HCT116 (cell line): ENCODE data around the gene MED14.

Experiments used
- ATF3 ChIP-seq: IDR thresholded peaks from 2 replicates; pipeline ENCODE4 v1.6.1; 2012
- CTCF ChIP-seq, 3 experiments: fragments of 200-600 bp in 1 of 3; sonication (generic) in 1 of 3; IDR thresholded peaks in 2 of 3; conservative IDR thresholded peaks in 1 of 3; 2 replicates each; pipeline ENCODE4 v1.5.1; 2012 to 2017; ENCODE audit warnings: low read depth in 2 of 3, low read length in 2 of 3, antibody characterized with exemption in 1 of 3, borderline replicate concordance in 1 of 3, control low read depth in 1 of 3, mild to moderate bottlenecking in 1 of 3, mixed read lengths in 1 of 3, mixed run types in 1 of 3, moderate library complexity in 1 of 3; ENCODE audit not compliant: insufficient read depth in 1 of 3
- EGR1 ChIP-seq: IDR thresholded peaks from 2 replicates; pipeline ENCODE4 v1.6.1; 2012; ENCODE audit warnings: low read depth
- EZH2 ChIP-seq: fragments of 200-600 bp; sonication (generic); IDR thresholded peaks from 2 replicates; pipeline ENCODE4 v1.6.1; 2017; ENCODE audit warnings: antibody characterized with exemption, mixed run types
- POLR2A ChIP-seq: IDR thresholded peaks from 2 replicates; pipeline ENCODE4 v1.7.0; 2011; ENCODE audit warnings: borderline replicate concordance; ENCODE audit not compliant: insufficient read depth, insufficient read length; ENCODE audit errors: extremely low read depth
- POLR2AphosphoS5 ChIP-seq: IDR thresholded peaks from 2 replicates; pipeline ENCODE4 v1.6.1; 2011; ENCODE audit warnings: mild to moderate bottlenecking, low read depth, low read length, moderate library complexity
- REST ChIP-seq: IDR thresholded peaks from 2 replicates; pipeline ENCODE4 v1.6.1; 2012; ENCODE audit warnings: low read depth
- SIN3A ChIP-seq: IDR thresholded peaks from 2 replicates; pipeline ENCODE4 v1.6.1; 2012; ENCODE audit warnings: low read depth
- SRF ChIP-seq: IDR thresholded peaks from 2 replicates; pipeline ENCODE4 v1.6.1; 2012; ENCODE audit warnings: low read depth
- YY1 ChIP-seq: IDR thresholded peaks from 2 replicates; pipeline ENCODE4 v1.6.1; 2011; ENCODE audit warnings: low read length, low read depth, moderate library complexity, mild to moderate bottlenecking; ENCODE audit not compliant: insufficient replicate concordance; ENCODE audit errors: extremely low read depth
- ZBTB33 ChIP-seq: IDR thresholded peaks from 2 replicates; pipeline ENCODE4 v1.6.1; 2011; ENCODE audit warnings: mild to moderate bottlenecking, low read length, moderate library complexity; ENCODE audit not compliant: insufficient replicate concordance; ENCODE audit errors: extremely low read depth
- ZNF274 ChIP-seq: fragments of 200-500 bp; sonication (Bioruptor generic); IDR thresholded peaks from 2 replicates; pipeline ENCODE4 v1.6.1; 2014; ENCODE audit warnings: mild to moderate bottlenecking, low read depth, low read length, inconsistent platforms

- TF ChIP-seq CTCF (IDR thresholded peaks at IDR 0.05 in 2 of 3, conservative IDR thresholded peaks at IDR 0.05 in 1 of 3; ENCODE audit: borderline replicate concordance in 1 of 3, insufficient read depth in 1 of 3, low read depth in 2 of 3, low read length in 2 of 3), result no peak
- TF ChIP-seq EGR1, result no peak
- TF ChIP-seq YY1, result no peak
- TF ChIP-seq ATF3, result no peak
- TF ChIP-seq POLR2A, result no peak
- no peak for TF ChIP-seq SRF
- no peak for TF ChIP-seq ZBTB33
- TF ChIP-seq ZNF274, result no peak
- no peak for TF ChIP-seq REST
- TF ChIP-seq SIN3A, result no peak
- TF ChIP-seq EZH2, result no peak
- TF ChIP-seq POLR2AphosphoS5, result no peak
Observed at GRCh38 chrX:40683245-40683644, 52.1 kb downstream of the MED14 start.
